BLaER1 (cell line): ENCODE results near the gene ARHGEF26.

Experiments
- H3K27ac ChIP-seq: shearing (Covaris generic); formaldehyde crosslinking; 2 replicates; pipeline ENCODE4 v1.8.1; 2022
- H3K27me3 ChIP-seq: shearing (Covaris generic); formaldehyde crosslinking; 2 replicates; pipeline ENCODE4 v1.8.1; 2022
- H3K36me3 ChIP-seq: shearing (Covaris generic); formaldehyde crosslinking; 2 replicates; pipeline ENCODE4 v1.8.1; 2022
- H3K4me1 ChIP-seq: shearing (Covaris generic); formaldehyde crosslinking; 2 replicates; pipeline ENCODE4 v1.8.1; 2022
- H3K4me2 ChIP-seq: shearing (Covaris generic); formaldehyde crosslinking; 2 replicates; pipeline ENCODE4 v1.8.1; 2022
- H3K4me3 ChIP-seq: shearing (Covaris generic); formaldehyde crosslinking; 2 replicates; pipeline ENCODE4 v1.8.1; 2022
- H3K9ac ChIP-seq: shearing (Covaris generic); formaldehyde crosslinking; 2 replicates; pipeline ENCODE4 v1.8.1; 2022
- H3K9me3 ChIP-seq: shearing (Covaris generic); formaldehyde crosslinking; 2 replicates; pipeline ENCODE4 v1.8.1; 2022
- H4K20me1 ChIP-seq: shearing (Covaris generic); formaldehyde crosslinking; 2 replicates; pipeline ENCODE4 v1.8.1; 2022
- Cebpa-rat ChIP-seq: shearing (Covaris generic); IDR thresholded peaks from 2 replicates; pipeline ENCODE4 v1.8.1; 2022

Gene ARHGEF26

GRCh38 chr3:154129625-154130024, 8.4 kb downstream of the ARHGEF26 start:
- no peak overlapping the region for H3K4me2 ChIP-seq
- no peak for TF ChIP-seq Cebpa-rat
- H3K4me3 ChIP-seq: no peak overlapping the region
- H3K4me1 ChIP-seq: peaks cover 6% of the 10 kb centered on the region; the same call in 1 of the 2 replicates
- H3K36me3 ChIP-seq: no peaks in the 10 kb centered on the region
- no peak overlapping the region for H3K9ac ChIP-seq
- no peak overlapping the region for H3K27ac ChIP-seq
- no peaks in the 10 kb centered on the region for H4K20me1 ChIP-seq
- no peaks in the 10 kb centered on the region for H3K9me3 ChIP-seq
- H3K27me3 ChIP-seq: no peaks in the 10 kb centered on the region

GRCh38 chr3:154130540-154130939, 9.3 kb downstream of the ARHGEF26 start:
- H3K9ac ChIP-seq: no peak overlapping the region
- no peak overlapping the region for H3K27ac ChIP-seq
- no peak overlapping the region for H3K4me2 ChIP-seq
- H3K36me3 ChIP-seq: no peaks in the 10 kb centered on the region
- no peaks in the 10 kb centered on the region for H3K27me3 ChIP-seq
- no peaks in the 10 kb centered on the region for H4K20me1 ChIP-seq
- no peaks in the 10 kb centered on the region for H3K9me3 ChIP-seq
- H3K4me1 ChIP-seq: peaks cover 6% of the 10 kb centered on the region; the same call in 1 of the 2 replicates
- no peak overlapping the region for H3K4me3 ChIP-seq
- TF ChIP-seq Cebpa-rat: no peak

GRCh38 chr3:154131830-154132229, 10.6 kb downstream of the ARHGEF26 start:
- Histone ChIP-seq H3K4me3 (no peak overlapping the region), H3K27me3 (no peaks in the 10 kb centered on the region), H3K27ac (no peak overlapping the region), H3K9ac (no peak overlapping the region), H3K4me1 (peaks cover 6% of the 10 kb centered on the region; the same call in 1 of the 2 replicates), H3K36me3 (no peaks in the 10 kb centered on the region), H3K4me2 (no peak overlapping the region), H3K9me3 (no peaks in the 10 kb centered on the region), H4K20me1 (no peaks in the 10 kb centered on the region)
- no peak for TF ChIP-seq Cebpa-rat

- H3K27me3 ChIP-seq: no peaks in the 10 kb centered on the region
- no peak for TF ChIP-seq Cebpa-rat
- no peak overlapping the region for H3K4me2 ChIP-seq
- H3K4me3 ChIP-seq: no peak overlapping the region
- H3K36me3 ChIP-seq: no peaks in the 10 kb centered on the region
- no peaks in the 10 kb centered on the region for H3K9me3 ChIP-seq
- H3K9ac ChIP-seq: no peak overlapping the region
- peaks cover 6% of the 10 kb centered on the region; the same call in 1 of the 2 replicates for H3K4me1 ChIP-seq
- H3K27ac ChIP-seq: no peak overlapping the region
- H4K20me1 ChIP-seq: no peaks in the 10 kb centered on the region
Observed at GRCh38 chr3:154132777-154133375, 11.7 kb downstream of the ARHGEF26 start.

- Histone ChIP-seq H3K9me3 (no peaks in the 10 kb centered on the region), H3K9ac (no peak overlapping the region), H3K4me1 (peaks cover 6% of the 10 kb centered on the region; the same call in 1 of the 2 replicates), H3K36me3 (no peaks in the 10 kb centered on the region), H3K27me3 (no peaks in the 10 kb centered on the region), H3K4me3 (no peak overlapping the region), H3K4me2 (no peak overlapping the region), H4K20me1 (no peaks in the 10 kb centered on the region), H3K27ac (no peak overlapping the region)
- TF ChIP-seq Cebpa-rat: no peak
Observed at GRCh38 chr3:154135511-154136173, 14.5 kb downstream of the ARHGEF26 start.

GRCh38 chr3:154137036-154137435, 15.8 kb downstream of the ARHGEF26 start:
- Histone ChIP-seq H3K27ac (no peak overlapping the region), H3K4me2 (no peak overlapping the region), H3K4me3 (no peak overlapping the region), H4K20me1 (no peaks in the 10 kb centered on the region), H3K27me3 (no peaks in the 10 kb centered on the region), H3K4me1 (peaks cover 6% of the 10 kb centered on the region; the same call in 1 of the 2 replicates), H3K9me3 (no peaks in the 10 kb centered on the region), H3K36me3 (no peaks in the 10 kb centered on the region), H3K9ac (no peak overlapping the region)
- TF ChIP-seq Cebpa-rat: no peak

- no peak overlapping the region for H3K4me3 ChIP-seq
- no peaks in the 10 kb centered on the region for H3K27me3 ChIP-seq
- no peaks in the 10 kb centered on the region for H3K4me1 ChIP-seq
- H3K4me2 ChIP-seq: no peak overlapping the region
- H3K27ac ChIP-seq: no peak overlapping the region
- TF ChIP-seq Cebpa-rat: no peak
- H4K20me1 ChIP-seq: no peaks in the 10 kb centered on the region
- no peaks in the 10 kb centered on the region for H3K9me3 ChIP-seq
- no peaks in the 10 kb centered on the region for H3K36me3 ChIP-seq
- no peak overlapping the region for H3K9ac ChIP-seq
Observed at GRCh38 chr3:154139996-154140436, 18.8 kb downstream of the ARHGEF26 start.

GRCh38 chr3:154142608-154143007, 21.4 kb downstream of the ARHGEF26 start:
- no peak overlapping the region for H3K27ac ChIP-seq
- H3K4me1 ChIP-seq: no peaks in the 10 kb centered on the region
- no peaks in the 10 kb centered on the region for H4K20me1 ChIP-seq
- no peak for TF ChIP-seq Cebpa-rat
- H3K4me3 ChIP-seq: no peak overlapping the region
- no peaks in the 10 kb centered on the region for H3K36me3 ChIP-seq
- H3K9ac ChIP-seq: no peak overlapping the region
- no peak overlapping the region for H3K4me2 ChIP-seq
- no peaks in the 10 kb centered on the region for H3K9me3 ChIP-seq
- no peaks in the 10 kb centered on the region for H3K27me3 ChIP-seq

- H3K36me3 ChIP-seq: no peaks in the 10 kb centered on the region
- H3K4me1 ChIP-seq: no peaks in the 10 kb centered on the region
- H3K27me3 ChIP-seq: no peaks in the 10 kb centered on the region
- TF ChIP-seq Cebpa-rat: no peak
- no peak overlapping the region for H3K4me2 ChIP-seq
- no peak overlapping the region for H3K27ac ChIP-seq
- no peak overlapping the region for H3K4me3 ChIP-seq
- H3K9ac ChIP-seq: no peak overlapping the region
- no peaks in the 10 kb centered on the region for H3K9me3 ChIP-seq
- no peaks in the 10 kb centered on the region for H4K20me1 ChIP-seq
Observed at GRCh38 chr3:154143873-154144272, 22.7 kb downstream of the ARHGEF26 start.

- H3K27ac ChIP-seq: no peak overlapping the region
- TF ChIP-seq Cebpa-rat: no peak
- H4K20me1 ChIP-seq: no peaks in the 10 kb centered on the region
- H3K27me3 ChIP-seq: no peaks in the 10 kb centered on the region
- no peaks in the 10 kb centered on the region for H3K9me3 ChIP-seq
- H3K36me3 ChIP-seq: no peaks in the 10 kb centered on the region
- no peak overlapping the region for H3K4me2 ChIP-seq
- H3K9ac ChIP-seq: no peak overlapping the region
- H3K4me3 ChIP-seq: no peak overlapping the region
- H3K4me1 ChIP-seq: no peaks in the 10 kb centered on the region
Observed at GRCh38 chr3:154144825-154145465, 23.8 kb downstream of the ARHGEF26 start.
